HG03064 (cell line): ENCODE measurements around the gene KLHL10.
"Not testable (repeated sequence)": the region's sequence is repeated elsewhere in the genome, so short reads cannot be mapped to it uniquely, and the experiment has no call there.

ENCODE experiments used
- ATAC-seq: cut with Tn5 transposase; IDR thresholded peaks from one replicate; pipeline ENCODE4 v1.9.1; 2021; ENCODE audit warnings: low read depth; ENCODE audit not compliant: unreplicated experiment

Gene KLHL10

GRCh38 chr17:41813152-41813680, 24.4 kb upstream of the KLHL10 start:
- no peak for ATAC-seq

DNA sequence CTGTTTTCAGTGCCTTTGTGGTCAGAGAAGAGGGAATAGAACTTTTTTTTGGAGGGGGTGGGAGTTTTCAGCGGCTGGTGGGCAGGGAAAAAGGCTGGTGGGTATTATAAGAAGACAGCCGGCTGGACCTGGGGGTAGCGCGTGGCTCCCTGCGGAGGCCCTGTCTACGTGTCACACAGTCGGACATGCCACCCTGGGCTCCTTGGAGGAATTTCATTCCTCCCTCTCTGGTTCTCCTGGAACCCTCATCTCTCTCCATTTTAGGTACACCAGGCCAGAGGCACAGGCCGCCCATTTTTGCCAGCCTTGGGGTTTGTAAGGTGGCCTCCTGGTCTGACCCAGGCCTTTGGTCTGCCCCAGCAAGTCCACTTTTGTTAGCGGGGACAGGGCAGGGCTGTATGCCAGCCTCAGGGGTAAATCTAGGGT, 23.9 kb upstream of the KLHL10 start:
- ATAC-seq, result no peak

DNA sequence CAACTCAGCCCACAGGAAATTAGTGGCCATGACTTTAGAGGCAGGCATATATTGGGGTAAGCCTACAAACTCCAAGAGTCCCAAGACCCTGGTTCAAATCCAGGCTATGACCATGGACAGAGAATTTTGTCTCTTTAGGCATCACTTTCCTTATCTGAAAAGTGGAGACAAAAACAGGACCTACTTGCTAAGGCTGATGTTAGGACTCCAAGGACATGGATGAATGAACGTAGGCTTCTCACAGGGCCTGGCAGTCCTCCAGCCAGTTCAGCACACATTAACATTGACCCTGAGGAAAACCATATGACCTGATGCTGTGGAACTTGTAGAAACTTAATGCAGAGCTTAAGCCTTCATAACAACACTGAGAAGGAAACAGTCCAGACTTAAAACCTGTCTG, 23.4 kb upstream of the KLHL10 start:
- no peak for ATAC-seq

- ATAC-seq, result no peak
Measured at GRCh38 chr17:41816637-41817320, 20.8 kb upstream of the KLHL10 start.

- ATAC-seq, result no peak
Measured at GRCh38 chr17:41818024-41818423, 19.6 kb upstream of the KLHL10 start.

GRCh38 chr17:41821776-41822175, 15.8 kb upstream of the KLHL10 start:
- ATAC-seq, result no peak

DNA sequence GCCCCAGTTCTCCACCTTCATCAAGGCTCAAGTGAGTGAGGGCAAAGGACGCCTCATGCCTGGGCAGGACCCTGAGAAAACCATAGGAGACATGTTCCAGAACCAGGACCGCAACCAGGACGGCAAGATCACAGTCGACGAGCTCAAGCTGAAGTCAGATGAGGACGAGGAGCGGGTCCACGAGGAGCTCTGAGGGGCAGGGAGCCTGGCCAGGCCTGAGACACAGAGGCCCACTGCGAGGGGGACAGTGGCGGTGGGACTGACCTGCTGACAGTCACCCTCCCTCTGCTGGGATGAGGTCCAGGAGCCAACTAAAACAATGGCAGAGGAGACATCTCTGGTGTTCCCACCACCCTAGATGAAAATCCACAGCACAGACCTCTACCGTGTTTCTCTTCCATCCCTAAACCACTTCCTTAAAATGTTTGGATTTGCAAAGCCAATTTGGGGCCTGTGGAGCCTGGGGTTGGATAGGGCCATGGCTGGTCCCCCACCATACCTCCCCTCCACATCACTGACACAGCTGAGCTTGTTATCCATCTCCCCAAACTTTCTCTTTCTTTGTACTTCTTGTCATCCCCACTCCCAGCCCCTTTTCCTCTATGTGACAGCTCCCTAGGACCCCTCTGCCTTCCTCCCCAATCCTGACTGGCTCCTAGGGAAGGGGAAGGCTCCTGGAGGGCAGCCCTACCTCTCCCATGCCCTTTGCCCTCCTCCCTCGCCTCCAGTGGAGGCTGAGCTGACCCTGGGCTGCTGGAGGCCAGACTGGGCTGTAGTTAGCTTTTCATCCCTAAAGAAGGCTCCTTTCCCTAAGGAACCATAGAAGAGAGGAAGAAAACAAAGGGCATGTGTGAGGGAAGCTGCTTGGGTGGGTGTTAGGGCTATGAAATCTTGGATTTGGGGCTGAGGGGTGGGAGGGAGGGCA, 15.1 kb upstream of the KLHL10 start:
- no peak for ATAC-seq

GRCh38 chr17:41823141-41823524, 14.5 kb upstream of the KLHL10 start:
- no peak for ATAC-seq

GRCh38 chr17:41823580-41823979, 14.0 kb upstream of the KLHL10 start:
- ATAC-seq, result no peak

DNA sequence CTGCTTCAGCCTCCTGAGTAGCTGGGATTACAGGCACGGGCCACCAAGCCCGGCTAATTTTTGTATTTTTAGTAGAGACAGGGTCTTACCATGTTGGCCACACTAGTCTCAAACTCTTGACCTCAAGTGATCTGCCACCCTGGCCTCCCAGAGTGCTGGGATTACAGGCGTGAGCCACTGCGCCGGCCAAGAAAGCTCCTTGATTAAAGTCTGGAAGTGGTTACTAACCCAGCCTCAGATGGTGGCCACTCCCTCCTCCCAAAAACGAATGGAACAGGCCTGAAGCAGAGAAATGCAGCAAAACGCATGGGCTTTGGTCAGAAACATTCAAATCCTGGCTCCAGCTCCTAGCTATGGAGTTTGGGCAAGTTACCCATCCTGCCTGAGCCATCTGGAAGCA, 13.5 kb upstream of the KLHL10 start:
- no peak for ATAC-seq

- no peak for ATAC-seq
Measured at GRCh38 chr17:41825175-41825845, 12.3 kb upstream of the KLHL10 start.

- not testable (repeated sequence) for ATAC-seq
Measured at GRCh38 chr17:41829961-41830360, 7.7 kb upstream of the KLHL10 start.

- no peak for ATAC-seq
Measured at GRCh38 chr17:41835214-41835799, 2.3 kb upstream of the KLHL10 start.

DNA sequence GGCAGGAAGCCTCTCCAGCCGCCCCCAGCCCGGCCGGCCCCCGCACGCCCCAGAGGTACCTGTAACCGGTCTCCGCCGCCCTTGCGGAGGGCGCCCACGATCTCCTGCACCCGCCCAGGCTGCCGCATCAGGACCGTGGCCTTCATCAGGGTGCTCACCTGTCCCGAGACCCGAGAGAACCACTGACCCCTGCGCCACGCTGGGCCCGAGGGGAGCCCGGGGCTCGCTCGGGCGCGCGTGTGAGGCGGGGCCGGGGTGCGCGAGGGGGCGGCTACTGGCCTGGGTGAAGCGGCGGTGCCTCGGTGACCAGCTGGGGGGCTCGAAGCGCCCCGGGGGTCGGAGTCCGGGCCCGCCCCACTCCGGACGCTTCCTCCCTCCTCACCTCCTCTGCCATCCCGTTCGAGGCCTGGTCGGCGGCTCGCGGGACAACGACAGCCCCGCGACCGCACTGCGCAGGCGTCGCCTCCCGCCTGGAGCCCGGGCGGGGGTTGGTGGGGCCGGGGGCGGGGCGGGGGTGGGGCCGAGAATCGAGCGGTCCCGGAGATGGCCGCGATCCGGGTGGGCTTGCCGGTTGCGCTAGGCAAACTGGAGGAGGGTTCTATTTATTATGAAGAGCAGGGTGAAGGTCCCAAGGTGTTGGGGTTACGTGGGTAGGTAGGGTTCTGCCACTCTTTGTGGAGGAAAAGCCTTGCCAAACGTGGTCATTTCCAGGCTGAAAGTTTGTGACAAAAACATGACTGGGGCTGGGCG, 1.6 kb upstream of the KLHL10 start, which contains the start of gene NT5C3B:
Gene NT5C3B, minus strand, starts transcription at position 433 of the 750 bp plus-strand sequence. Its CDS starts 39 bp downstream, at position 394.
- no peak for ATAC-seq

GRCh38 chr17:41836550-41837196, 952 bp upstream of the KLHL10 start:
- ATAC-seq, result no peak

GRCh38 chr17:41839448-41839847, 1.8 kb downstream of the KLHL10 start:
- ATAC-seq, result not testable (repeated sequence)

GRCh38 chr17:41840781-41841180, 3.2 kb downstream of the KLHL10 start:
- not testable (repeated sequence) for ATAC-seq

- ATAC-seq, result no peak
Measured at GRCh38 chr17:41844971-41845370, 7.3 kb downstream of the KLHL10 start.

DNA sequence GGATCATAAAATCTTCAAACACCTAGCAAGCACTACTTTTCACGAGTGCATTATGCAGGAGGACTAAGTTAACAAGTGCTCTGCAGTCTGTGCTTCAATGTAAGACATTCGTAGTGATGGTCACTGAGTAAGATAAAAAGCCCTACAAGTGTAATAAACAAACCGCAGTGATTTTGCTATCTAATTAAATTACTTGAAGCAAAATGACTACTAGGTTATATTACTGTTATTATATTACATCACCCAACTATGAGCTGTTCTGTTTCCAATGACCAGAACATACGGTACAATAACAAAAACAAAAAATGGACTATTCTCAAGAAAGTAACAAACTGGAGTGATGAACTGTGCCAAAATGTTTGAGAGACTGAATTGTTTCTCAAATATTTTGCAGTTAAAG, 11.2 kb downstream of the KLHL10 start:
- no peak for ATAC-seq
